GM03348 (cell line): ENCODE measurements around the gene FAM120C.

Source experiments
- DNase-seq: peaks from one replicate; pipeline ENCODE4 v3.0.0; 2012; ENCODE audit warnings: low spot score

Gene FAM120C, protein sequence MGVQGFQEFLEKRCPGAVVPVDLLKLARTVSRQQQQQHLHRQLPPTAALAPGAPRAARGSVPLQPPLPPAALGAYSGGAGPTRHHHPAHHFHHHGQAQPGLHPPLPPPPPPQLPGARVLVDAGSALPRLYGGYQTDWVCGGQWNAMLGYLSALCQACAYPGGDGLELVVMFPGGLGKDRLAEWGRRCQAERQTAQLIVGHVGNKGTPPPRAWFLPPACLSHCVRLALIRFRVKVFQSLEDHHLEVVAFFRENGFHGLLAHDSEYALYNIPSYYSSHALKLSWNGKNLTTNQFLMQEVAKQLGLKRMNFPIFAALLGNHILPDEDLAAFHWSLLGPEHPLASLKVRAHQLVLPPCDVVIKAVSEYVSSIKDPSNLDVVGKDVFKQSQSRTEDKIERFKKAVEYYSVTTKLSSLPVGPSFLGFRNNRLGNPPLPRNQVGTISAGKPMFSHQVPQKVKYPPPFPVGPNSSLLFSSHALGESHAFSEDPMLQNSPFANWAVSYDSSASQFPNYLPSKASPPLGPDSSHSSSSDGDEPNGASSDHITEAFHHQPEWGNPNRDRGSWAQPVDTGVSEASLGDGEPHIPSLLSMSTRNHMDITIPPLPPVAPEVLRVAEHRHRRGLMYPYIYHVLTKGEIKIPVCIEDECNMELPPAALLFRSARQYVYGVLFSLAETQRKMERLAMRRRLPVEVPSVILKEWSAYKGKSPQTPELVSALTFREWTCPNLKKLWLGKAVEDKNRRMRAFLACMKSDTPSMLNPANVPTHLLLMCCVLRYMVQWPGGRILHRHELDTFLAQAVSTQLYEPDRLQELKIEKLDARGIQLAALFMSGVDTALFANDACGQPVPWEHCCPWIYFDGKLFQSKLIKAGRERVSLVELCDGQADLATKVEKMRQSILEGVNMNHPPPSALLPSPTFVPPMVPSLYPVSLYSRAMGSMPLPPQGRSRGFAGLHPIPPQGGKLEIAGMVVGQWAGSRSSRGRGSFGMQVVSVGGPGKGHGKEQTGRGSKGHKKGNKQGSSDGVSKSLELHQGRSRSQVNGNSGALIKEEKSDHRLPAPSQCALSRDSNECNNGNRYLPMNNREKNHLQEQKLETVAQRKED

DNA sequence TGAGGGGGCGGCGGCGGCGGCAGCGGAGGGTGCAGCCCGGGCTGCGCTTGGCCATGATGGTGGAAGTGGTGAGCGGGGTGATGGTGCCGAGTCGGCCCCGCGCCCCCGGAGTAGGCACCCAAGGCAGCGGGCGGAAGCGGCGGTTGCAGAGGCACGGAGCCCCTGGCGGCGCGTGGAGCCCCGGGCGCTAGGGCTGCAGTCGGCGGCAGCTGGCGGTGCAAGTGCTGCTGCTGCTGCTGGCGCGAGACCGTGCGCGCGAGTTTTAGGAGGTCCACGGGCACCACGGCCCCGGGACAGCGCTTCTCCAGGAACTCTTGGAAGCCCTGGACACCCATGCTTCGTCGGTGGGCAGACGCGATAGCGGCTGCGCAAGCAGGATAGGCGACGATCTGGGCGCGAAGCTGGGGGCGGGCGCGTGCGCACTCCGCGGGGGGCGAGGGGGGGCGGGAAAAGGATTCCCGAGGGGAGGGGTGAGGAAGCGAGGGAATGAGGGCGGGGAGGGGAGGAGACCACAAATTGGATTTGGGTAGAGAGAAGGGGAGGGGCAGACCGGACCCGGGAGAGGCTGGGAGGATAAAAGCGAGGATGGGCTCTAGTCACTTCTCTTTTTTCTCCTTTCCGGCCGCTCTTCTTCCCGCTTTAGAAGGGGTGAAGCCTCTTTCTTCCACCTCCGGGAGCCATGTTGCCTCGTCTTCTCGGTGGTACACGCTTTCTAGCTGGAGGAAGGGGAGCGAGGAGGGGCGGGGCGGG is at the start of gene FAM120C:
Gene FAM120C, minus strand, starts transcription at position 391 of the 750 bp plus-strand sequence. Its CDS starts 56 bp downstream, at position 335.
- DNase-seq = peak; percentile 93

DNA sequence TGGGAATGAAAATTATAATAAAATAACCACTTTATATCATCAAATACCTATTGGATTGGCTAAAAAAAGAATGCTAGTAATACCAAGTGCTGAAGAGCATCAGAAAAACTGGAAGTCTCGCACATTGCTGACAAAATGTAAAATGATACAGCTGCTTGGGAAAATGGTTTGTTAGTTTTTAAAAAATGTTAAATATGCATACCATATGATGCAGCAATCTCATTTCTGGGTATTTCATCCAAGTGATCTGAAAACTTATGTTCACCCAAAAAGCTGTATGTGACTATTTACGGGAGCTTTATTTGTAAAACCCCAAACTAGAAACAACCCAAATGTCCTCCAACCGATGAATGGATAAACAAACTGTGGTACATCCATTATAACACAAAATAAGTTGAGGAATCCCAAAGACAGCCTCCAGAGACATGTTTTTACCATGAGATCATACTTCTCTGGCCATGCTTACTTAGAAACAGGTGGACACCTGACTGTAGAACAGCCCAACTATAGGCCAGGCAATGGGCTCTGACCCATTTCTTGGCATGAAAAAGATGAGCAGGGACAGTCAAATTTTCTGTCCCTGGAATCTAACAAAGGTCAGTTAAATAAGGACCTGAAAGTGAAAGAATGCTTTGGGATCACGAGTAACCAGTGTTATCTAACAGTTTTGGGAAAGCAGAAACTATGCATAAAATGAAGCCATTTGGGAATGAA is 47.5 kb upstream of the FAM120C start:
- DNase-seq = peak; percentile 1

DNA sequence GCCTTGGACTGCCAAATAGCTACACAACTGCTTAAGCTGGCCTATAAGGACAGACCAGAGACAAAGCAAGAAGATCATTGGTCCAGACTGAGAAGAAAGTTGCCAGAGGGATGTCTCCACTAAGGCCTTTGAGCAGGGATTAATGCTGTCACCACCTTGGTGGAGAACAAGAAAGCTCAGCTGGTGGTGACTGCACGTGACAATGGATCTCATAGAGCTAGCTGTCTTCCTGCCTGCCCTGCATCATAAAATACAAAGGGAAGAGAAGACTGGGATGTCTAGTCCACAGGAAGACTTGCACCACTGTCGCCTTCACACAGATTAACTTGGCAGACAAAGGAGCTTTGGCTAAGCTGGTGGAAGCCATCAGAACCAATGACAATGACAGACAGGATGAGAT is 40.5 kb upstream of the FAM120C start:
- no peak for DNase-seq

DNA sequence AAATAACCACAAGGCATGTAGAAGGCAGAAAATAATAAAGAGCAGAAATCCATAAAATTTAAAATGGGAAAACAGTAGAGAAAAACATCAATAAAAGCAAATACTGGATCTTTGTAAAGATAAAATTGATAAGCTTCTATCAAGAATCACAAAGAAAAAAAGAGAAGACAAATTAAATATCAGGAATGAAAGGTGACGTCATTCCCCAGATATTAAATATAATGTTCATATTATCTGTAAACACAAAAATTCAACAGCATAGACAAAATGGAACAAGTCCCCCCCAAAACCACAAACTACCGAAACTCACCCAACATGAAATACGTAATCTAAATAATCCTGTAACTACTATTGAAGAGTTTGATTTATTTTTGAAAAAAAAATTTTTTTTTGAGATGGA is 30.5 kb upstream of the FAM120C start:
- no peak for DNase-seq

DNA sequence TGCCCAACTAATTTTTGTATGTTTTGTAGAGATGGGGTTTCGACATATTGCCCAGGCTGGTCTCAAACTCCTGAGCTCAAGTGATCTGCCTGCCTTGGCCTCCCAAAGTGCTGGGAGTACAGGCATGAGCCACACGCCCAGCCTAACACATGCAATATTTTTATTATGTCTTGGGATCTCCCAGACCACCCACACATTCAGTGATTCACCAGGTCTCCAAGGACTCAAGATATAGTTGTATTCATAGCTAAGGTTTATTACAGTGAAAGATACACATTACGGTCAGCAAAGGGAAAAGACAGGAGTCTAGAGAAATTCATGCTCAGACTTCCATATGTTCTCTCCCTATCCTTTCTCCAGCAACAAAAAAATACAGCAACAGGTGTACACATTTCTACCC is 25.5 kb upstream of the FAM120C start:
- DNase-seq = peak; percentile 4

DNA sequence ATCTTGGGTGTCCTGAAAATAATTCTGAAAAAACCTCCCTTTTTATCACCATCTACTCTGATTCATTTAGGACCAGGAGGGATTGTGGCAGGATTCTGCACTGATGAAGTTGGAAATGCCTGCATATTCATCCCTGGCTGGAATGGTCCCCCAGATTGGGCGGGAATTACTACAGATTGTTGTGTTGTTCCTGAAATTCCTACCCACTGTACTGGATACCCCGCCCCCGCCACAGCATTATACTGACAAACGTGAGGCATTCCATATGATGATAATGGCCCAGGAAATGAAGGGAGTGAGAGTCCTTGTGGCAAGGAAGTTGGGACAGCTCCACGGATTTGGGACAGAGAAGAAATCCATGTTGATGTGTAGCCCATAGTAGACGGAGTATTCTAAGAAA is 15.2 kb upstream of the FAM120C start:
- no peak for DNase-seq

DNA sequence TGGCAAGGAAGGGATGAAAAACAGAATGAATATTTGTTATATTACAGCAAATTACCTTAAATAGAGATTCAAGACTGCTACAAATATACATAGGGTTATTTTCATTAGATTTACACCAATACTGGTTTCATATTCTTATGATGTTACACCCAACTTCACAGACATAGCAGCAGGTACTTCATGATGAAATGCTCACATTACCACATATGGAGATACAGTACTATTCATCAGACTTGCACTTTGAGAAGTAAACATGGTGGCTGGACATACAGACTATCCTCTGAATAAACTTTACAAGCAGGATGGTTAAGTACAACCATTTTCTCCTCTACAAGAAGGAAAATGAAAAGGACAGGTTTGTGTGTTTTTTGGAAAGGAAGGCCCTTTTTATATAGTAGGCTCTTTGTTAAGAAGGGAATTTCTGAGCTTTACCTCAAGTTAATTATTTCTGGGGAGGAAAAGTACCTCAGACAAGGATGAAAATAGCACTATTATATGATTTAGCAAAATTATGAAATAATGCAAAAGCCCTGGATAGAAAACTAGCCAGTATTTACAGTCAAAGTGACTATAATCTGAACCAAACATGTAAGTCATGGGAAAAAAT is 12.0 kb upstream of the FAM120C start:
- no peak for DNase-seq

DNA sequence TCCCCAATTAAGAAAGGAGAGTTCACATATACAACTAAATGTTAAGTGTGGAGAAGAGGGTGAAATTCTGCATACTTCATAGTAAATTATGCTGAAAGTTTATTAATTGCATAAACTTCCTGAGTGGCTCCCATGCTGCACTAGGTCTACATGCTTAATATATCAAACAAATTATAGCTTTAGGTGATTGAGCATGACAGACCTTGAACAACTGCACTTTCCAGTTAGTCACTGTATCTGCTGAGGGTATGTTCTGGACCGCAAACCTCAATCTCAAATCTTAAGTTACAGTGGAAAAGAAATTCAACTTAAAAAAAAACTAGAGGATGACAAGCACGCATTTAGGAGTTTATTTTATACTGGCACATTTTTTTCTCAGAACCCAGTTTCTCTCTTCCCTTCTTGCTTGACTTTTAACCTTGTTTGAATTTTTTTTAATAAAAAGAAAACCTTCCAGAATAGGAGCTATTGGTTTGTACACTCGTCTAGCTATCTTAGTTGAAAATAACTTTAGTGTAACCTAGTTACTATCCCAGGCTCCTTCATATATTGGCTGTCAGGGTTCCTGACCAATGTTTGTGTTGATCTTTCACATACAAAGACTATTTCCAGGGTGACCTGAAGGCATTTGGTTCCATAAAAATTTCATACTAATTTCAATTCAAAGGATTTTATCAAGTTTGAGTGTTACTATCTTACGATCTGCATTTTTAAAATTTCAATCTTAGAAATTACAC is 10.2 kb upstream of the FAM120C start:
- DNase-seq = no peak

DNA sequence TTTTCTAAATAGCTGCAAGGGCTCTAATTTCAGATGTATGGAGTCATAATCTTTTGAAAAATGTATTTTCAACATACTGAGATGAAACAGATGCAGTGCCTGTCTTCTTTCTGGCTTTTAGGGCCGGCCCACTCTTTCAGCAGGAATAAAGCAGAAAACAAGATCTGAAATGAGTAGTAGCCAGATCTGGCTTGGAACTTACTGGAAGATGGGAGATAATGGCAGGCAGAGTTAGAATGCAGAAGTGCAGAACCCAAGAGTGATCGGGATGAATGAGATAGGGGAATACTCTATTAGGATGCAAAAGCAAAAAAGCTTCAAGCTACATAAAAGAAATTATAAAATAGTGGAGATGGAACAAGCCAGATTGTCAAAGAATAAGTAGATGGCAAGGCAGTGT is 1.4 kb upstream of the FAM120C start:
- no peak for DNase-seq

DNA sequence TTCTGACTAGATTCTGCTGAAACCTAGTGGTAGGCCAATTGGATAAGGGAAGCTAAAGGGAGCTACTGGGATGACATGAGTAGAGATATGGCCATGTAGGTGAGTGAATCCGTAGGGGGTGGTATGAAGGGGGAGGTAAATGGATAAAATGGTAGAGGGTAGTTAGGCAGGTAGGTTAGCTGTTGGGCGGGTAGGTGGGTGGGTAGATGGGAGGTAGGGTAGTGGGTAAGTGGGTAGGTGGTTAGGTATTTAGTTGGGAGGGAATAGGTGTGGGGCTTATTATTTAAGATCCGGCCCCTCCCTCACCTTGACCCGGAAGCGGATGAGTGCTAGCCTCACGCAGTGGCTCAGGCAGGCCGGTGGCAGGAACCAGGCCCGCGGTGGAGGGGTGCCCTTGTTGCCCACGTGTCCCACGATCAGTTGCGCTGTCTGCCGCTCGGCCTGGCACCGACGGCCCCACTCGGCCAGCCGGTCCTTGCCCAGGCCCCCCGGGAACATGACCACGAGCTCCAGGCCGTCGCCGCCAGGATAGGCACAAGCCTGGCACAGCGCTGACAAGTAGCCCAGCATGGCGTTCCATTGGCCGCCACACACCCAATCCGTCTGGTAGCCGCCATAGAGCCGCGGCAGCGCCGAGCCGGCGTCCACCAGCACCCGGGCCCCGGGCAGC is 725 bp downstream of the FAM120C start:
- peak; percentile 52 for DNase-seq

DNA sequence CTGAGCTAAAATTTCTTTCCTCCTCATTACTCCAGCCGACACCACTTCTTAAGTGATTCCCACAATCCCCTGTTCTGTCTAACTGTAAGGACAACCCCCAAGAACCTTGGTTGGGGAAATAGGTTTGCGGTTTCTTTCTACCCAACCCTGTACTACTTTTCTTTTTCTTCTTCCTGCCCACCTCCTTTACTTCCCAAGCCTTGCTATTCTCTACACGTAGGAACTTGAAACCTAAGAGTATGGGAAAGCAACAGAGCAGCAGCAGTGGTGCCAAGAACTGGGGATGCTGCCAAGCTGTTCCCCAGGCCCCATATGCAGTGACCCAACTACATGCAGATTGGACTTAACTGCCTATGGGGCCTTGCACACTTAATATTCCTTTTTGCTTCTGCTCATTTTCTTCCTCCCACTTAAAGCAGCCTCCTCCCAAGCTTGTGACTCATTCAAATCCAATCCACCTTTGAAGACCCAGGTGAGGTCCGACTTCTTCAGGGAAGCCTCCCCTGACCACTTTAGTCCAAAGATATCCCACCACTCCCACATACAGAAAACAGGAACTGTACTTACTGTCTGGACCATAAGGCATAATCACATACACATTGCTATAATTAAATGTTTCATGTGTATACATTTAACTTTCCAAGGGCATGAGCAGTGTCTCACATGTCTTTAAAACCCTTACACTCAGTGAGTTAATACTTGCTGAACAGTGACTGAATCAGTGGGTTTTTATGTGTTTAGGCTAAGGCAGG is 1.7 kb downstream of the FAM120C start:
- no peak for DNase-seq

DNA sequence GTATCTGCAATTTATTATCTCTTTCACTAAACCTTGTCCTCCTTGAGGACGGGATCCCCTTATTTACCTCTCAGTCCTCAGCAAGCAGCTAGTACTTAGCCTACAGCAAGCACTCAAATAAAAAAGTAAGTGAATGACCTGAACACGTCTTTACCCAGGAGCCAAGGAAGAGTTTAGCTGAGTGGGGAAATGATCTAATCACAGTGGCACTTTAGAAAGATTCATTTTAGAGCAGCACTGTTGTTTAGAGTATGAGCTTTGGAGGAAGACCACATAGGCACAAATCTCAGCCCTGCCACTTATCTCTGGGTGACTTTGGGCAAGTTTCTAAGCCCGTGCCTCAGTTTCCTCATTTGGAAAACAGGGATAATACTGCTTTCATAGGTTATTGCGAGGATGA is 2.7 kb downstream of the FAM120C start:
- no peak for DNase-seq

DNA sequence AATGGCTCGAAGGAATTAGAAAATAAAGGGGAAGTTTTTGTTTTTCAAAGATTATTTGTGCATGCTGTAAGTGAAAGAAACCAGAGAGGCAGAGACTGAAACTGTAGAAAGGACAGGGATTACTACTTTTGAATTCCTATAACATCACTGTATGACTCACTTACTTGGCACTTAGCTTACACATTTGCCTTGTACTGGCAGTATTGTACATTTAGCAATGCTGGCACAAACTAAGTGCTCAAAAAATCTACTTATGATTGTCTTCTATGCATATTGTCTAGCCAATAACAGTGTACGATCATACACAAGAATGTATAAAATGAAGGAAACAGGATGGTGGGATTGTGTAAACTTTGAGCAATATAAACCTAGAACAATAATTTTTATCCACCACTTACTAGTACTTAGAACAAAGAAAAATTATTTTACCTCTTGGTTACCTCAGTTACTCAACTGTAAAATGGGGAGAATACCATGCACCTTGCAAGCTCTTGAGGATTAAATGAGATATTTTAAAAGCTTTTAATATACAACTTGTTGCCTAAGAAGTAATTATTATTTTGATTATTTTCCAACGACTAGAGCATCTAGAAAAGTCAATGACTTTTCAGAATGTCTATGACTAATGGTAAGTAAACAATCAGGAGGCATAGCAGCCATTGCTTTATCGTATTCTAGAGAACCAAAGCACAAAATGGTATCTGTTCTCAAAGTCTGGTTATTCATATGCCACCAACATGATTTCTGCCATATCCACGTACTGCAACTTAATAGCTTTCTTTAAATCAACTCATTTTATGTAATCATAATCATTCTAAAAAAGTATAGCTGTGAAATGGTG is 4.7 kb downstream of the FAM120C start:
- peak; percentile 38 for DNase-seq

DNA sequence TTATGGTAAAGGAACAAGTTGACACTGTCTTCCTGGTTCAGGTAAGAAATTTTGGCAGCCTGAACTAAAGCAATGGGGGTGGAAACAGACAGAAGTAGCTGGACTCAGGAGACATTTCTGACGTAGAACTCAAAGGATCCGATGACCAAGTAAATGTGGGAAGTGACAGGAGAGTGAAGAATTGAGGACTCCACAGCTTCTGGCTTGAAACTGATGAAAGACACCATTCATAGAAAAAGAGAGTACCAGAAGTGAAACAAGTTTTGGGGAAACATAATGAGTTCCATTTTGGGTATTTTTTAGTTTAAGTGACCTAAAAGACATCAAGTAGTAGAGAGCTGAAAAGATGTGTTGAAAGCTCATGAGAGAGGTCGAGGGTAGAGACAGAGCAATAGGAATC is 5.7 kb downstream of the FAM120C start:
- no peak for DNase-seq

DNA sequence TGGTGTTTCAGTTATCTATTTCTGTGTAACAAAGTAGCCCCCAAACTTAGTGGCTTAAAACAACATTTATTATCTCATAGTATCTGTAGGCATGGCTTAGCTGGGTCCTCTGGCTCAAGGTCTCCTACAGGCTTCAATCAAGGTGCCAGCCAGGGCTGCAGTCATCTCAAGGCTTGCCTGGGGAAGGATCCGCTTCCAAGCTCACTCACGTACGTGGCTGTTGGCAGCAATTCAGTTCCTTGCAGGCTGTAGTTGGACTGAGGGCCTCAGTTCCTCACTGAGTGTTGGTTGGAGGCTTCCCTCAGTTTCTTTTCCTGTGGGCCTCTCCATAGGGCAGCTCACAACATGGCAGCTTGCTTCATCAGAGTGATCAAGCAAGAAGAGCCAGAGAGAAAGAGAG is 9.3 kb downstream of the FAM120C start:
- DNase-seq = no peak

DNA sequence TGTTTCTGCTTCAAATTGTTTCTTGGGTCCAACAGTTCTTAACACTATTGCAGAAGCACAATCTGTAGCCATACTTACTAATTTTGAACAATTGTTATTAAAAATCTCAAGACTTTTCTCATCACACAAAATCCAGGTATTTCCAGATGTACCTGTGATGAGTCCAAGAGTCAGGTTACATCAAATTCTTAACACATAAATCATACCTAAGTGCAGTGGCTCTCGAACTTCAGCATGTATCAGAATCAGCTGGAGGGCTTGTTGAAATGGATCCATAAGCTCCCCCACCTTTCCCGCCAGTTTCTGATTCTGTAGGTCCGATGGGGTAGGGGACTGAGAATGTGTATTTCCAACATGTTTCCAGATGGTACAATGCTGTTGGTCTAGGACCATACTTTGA is 10.6 kb downstream of the FAM120C start:
- no peak for DNase-seq

DNA sequence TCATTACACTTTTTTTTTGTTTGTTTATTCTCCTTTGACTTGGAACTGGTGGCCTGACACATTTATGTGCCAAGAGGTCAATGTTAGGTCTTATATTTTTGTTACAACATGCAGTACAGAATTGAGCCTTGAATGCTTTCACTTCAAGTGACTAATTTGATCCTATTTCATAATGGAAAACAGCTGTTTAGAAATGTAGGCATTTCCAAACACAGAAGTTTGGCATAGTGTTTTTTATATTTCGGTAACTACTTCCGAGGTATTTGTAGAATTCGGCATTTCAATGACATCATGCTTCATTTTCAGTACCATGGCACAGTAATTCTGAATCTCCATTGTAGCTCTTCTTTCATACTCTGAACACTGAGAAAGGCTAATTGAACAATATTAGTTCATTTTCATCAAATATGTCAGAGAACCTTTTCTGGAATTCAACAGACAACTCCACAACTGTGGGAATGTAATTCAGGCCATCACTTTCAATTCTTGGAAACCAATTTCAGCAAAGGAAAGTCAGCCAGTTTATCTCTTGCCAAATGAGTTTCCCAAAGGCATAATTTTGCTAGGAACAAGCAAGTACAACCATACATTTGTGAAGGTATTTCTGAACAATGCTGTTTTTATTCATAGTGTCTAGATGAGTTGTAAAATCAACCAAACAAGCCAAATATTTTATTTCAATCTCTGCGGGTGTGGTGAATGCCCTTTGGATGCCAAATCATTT is 11.4 kb downstream of the FAM120C start:
- DNase-seq = peak; percentile 52
